T-helper 1 cell treated with Interleukin-12 subunit alpha and Interleukin-12 subunit beta and Interleukin-4 antibody, amounts not matched to agents 30 μg/mL and 1 μg/mL, for 36 hours (primary cell): ENCODE data around the gene SERGEF.

Source experiments
- H3K27ac Mint-ChIP-seq: one replicate; pipeline ENCODE4 v1.8.0; 2021; ENCODE audit warnings: mild to moderate bottlenecking, mixed read lengths
- H3K27me3 Mint-ChIP-seq: one replicate; pipeline ENCODE4 v1.8.0; 2021; ENCODE audit warnings: low read depth, mixed read lengths
- H3K36me3 Mint-ChIP-seq: one replicate; pipeline ENCODE4 v1.8.0; 2021; ENCODE audit warnings: low read depth, mixed read lengths
- H3K4me1 Mint-ChIP-seq: one replicate; pipeline ENCODE4 v1.8.0; 2021; ENCODE audit warnings: low read depth, mixed read lengths
- H3K4me3 Mint-ChIP-seq: one replicate; pipeline ENCODE4 v1.8.0; 2021; ENCODE audit warnings: mild to moderate bottlenecking, moderate library complexity, mixed read lengths
- H3K9me3 Mint-ChIP-seq: one replicate; pipeline ENCODE4 v1.8.0; 2021; ENCODE audit warnings: mixed read lengths

SERGEF gene

DNA sequence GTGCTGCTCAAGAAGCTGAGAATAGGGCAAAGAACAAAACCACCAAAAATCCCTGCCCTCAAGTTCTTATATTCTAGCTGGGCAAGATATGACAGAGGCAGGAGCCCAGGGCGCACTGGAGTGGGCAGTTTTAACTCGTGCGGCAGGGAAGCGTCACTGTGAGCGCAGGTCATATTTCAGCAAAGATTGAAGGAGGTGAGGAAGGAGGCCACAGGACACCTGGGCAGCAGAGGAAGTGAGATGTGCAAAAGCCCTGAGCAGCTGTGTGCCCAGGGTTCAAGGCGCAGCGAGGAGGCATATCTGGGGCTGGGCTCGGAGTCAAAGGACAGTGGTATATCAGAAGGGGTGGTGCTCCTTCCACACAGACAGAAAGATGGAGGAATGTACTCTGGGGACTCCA lies 264.8 kb downstream of the SERGEF start:
- no peaks in the 10 kb centered on the region for H3K36me3 Mint-ChIP-seq
- H3K4me3 Mint-ChIP-seq: no peak overlapping the region
- H3K27me3 Mint-ChIP-seq: no peaks in the 10 kb centered on the region
- no peaks in the 10 kb centered on the region for H3K4me1 Mint-ChIP-seq
- H3K27ac Mint-ChIP-seq: no peak overlapping the region
- no peaks in the 10 kb centered on the region for H3K9me3 Mint-ChIP-seq

- no peak overlapping the region for H3K4me3 Mint-ChIP-seq
These were observed 265.5 kb downstream of the SERGEF start for GRCh38 chr11:17747131-17747955.

GRCh38 chr11:17746096-17746495 lies 266.8 kb downstream of the SERGEF start:
- Mint-ChIP-seq H3K4me1 (no peaks in the 10 kb centered on the region), H3K27me3 (peaks cover 6% of the 10 kb centered on the region), H3K4me3 (no peak overlapping the region), H3K36me3 (no peaks in the 10 kb centered on the region), H3K27ac (no peak overlapping the region), H3K9me3 (no peaks in the 10 kb centered on the region)

More at GRCh38 chr11:17747131-17747955, 265.5 kb downstream of the SERGEF start:
- no peak overlapping the region for H3K27ac Mint-ChIP-seq
- H3K27me3 Mint-ChIP-seq: no peaks in the 10 kb centered on the region
- no peaks in the 10 kb centered on the region for H3K36me3 Mint-ChIP-seq
- H3K9me3 Mint-ChIP-seq: no peaks in the 10 kb centered on the region
- no peaks in the 10 kb centered on the region for H3K4me1 Mint-ChIP-seq

GRCh38 chr11:17745023-17745772 lies 267.6 kb downstream of the SERGEF start:
- no peaks in the 10 kb centered on the region for H3K4me1 Mint-ChIP-seq
- H3K27ac Mint-ChIP-seq: no peak overlapping the region
- peaks cover 6% of the 10 kb centered on the region for H3K27me3 Mint-ChIP-seq
- H3K36me3 Mint-ChIP-seq: no peaks in the 10 kb centered on the region
- no peaks in the 10 kb centered on the region for H3K9me3 Mint-ChIP-seq
- no peak overlapping the region for H3K4me3 Mint-ChIP-seq

GRCh38 chr11:17744151-17744940 lies 268.5 kb downstream of the SERGEF start:
- Mint-ChIP-seq H3K4me3 (no peak overlapping the region), H3K27ac (no peak overlapping the region), H3K4me1 (no peaks in the 10 kb centered on the region), H3K27me3 (peaks cover 6% of the 10 kb centered on the region), H3K9me3 (no peaks in the 10 kb centered on the region), H3K36me3 (no peaks in the 10 kb centered on the region)

DNA sequence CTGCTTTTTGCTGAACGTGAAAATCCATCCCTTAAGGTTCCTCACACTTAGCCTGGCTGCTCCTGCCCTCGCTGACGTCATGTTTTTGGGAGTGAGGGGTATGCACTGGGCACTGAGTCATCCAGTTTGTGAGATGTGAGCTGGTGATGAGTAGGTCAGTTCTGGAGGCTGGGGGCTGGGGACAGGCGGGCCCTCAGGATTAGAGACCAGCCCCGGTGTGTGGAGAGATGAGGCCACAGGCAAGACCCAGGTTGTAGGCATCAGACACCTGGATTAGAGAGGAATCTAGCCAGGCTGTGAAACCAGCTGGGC lies 269.1 kb downstream of the SERGEF start:
- Mint-ChIP-seq H3K36me3 (no peaks in the 10 kb centered on the region), H3K27me3 (peaks cover 6% of the 10 kb centered on the region), H3K9me3 (no peaks in the 10 kb centered on the region), H3K27ac (no peak overlapping the region), H3K4me3 (no peak overlapping the region), H3K4me1 (no peaks in the 10 kb centered on the region)

GRCh38 chr11:17743026-17743807 lies 269.6 kb downstream of the SERGEF start:
- no peaks in the 10 kb centered on the region for H3K9me3 Mint-ChIP-seq
- H3K36me3 Mint-ChIP-seq: no peaks in the 10 kb centered on the region
- no peaks in the 10 kb centered on the region for H3K4me1 Mint-ChIP-seq
- H3K27me3 Mint-ChIP-seq: peaks cover 6% of the 10 kb centered on the region
- no peak overlapping the region for H3K27ac Mint-ChIP-seq
- H3K4me3 Mint-ChIP-seq: no peak overlapping the region

- Mint-ChIP-seq H3K27ac (no peak overlapping the region), H3K9me3 (no peaks in the 10 kb centered on the region), H3K4me1 (no peaks in the 10 kb centered on the region), H3K36me3 (no peaks in the 10 kb centered on the region), H3K27me3 (peaks cover 15% of the 10 kb centered on the region), H3K4me3 (no peak overlapping the region)
These were observed 270.8 kb downstream of the SERGEF start for GRCh38 chr11:17742019-17742418.

DNA sequence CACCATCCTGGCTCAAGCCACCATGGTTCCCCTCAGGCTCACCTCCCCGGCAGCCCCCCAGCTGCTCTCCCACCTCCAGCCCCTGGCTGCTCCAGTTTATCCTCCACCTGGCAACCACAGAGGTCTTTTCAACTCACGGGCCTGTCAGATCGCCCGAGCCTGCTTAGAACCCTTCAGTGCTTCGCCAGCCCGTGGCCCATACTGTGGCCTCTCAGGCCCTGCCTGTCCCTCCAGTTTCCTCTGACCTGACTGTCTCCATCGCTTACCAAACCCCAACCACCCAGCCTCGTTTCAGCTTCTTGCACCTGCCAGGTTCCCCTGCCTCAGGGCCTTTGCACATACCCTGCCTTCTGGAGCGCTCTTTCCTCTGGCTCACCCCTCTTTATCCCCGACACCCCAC lies 271.4 kb downstream of the SERGEF start:
- H3K36me3 Mint-ChIP-seq: no peaks in the 10 kb centered on the region
- H3K4me3 Mint-ChIP-seq: no peak overlapping the region
- H3K27me3 Mint-ChIP-seq: peaks cover 20% of the 10 kb centered on the region
- H3K27ac Mint-ChIP-seq: no peak overlapping the region
- no peaks in the 10 kb centered on the region for H3K4me1 Mint-ChIP-seq
- H3K9me3 Mint-ChIP-seq: no peaks in the 10 kb centered on the region

DNA sequence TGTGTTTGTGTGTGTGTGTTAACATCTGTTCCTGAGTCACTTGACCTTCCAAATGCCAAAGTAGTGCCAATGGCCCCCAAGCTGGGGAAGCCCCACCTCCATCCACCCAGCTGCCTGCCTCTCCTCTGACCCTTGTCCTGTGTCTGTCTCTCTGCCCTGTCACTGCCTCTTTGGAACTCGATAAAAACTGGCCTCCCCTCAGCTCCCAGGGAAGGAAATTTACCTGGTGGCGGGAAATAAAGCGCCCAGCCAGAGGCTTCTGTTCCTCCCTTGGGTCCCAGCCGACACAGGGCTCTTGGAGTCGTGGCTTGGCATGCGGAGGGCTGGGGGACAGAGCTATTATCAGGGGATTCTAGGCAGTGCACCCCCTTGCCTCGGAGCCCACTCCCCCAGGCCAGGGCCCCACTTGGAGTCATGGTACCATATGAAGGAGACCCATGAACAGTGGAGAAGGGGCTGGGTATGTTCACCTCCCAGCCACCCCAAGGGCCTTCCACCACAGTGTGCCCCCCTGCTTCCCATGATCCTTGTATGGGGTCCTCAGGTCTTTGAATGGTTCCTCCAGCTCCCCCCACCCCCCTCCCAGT lies 272.1 kb downstream of the SERGEF start:
- Mint-ChIP-seq H3K9me3 (no peaks in the 10 kb centered on the region), H3K27me3 (peaks cover 27% of the 10 kb centered on the region), H3K36me3 (no peaks in the 10 kb centered on the region), H3K27ac (no peak overlapping the region), H3K4me3 (no peak overlapping the region), H3K4me1 (no peaks in the 10 kb centered on the region)

GRCh38 chr11:17739945-17740338 lies 272.9 kb downstream of the SERGEF start:
- H3K36me3 Mint-ChIP-seq: no peaks in the 10 kb centered on the region
- H3K4me1 Mint-ChIP-seq: no peaks in the 10 kb centered on the region
- H3K27ac Mint-ChIP-seq: no peak overlapping the region
- H3K27me3 Mint-ChIP-seq: peaks cover 27% of the 10 kb centered on the region
- no peaks in the 10 kb centered on the region for H3K9me3 Mint-ChIP-seq
- no peak overlapping the region for H3K4me3 Mint-ChIP-seq

GRCh38 chr11:17738151-17738973 lies 274.5 kb downstream of the SERGEF start:
- Mint-ChIP-seq H3K27me3 (peaks cover 37% of the 10 kb centered on the region), H3K27ac (no peak overlapping the region), H3K4me1 (no peaks in the 10 kb centered on the region), H3K4me3 (no peak overlapping the region), H3K36me3 (no peaks in the 10 kb centered on the region), H3K9me3 (no peaks in the 10 kb centered on the region)
